ENCODE data around the gene NRXN3. TPM values are rescaled to one million over a fixed set of nuclear protein-coding genes. Genes with fewer than 3 reads are reported as not detected.

The NRXN3 gene
- polyA plus RNA-seq, 1 donor from 2014 or later, result 110 TPM

- Histone ChIP-seq H3K27ac (ENCODE audit: low read length) (no peak overlapping the region), H3K4me2 (ENCODE audit: low read length) (no peak overlapping the region), H2AFZ (ENCODE audit: low read depth, low read length) (no peak overlapping the region), H4K20me1 (ENCODE audit: insufficient read depth) (no peaks in the 10 kb centered on the region), H3K9me2 (ENCODE audit: insufficient read depth, low read length) (no peaks in the 10 kb centered on the region), H3K9me3 (ENCODE audit: low read length) (no peaks in the 10 kb centered on the region), H3K9ac (ENCODE audit: low read length) (no peak overlapping the region), H3K4me3 (ENCODE audit: low read length) (no peak overlapping the region), H3K36me3 (ENCODE audit: insufficient read depth, low read length) (no peaks in the 10 kb centered on the region), H3F3A (ENCODE audit: insufficient read depth, low read length, poor library complexity, severe bottlenecking) (no peaks in the 10 kb centered on the region), H3K79me2 (replicated peaks; ENCODE audit: insufficient read depth, low read length) (peaks cover 15% of the 10 kb centered on the region), H3K27me3 (ENCODE audit: insufficient read depth, low read depth, low read length) (no peaks in the 10 kb centered on the region)
- TF ChIP-seq SMC3 (conservative IDR thresholded peaks at IDR 0.05; ENCODE audit: poor library complexity) (no peak), RAD21 (conservative IDR thresholded peaks at IDR 0.05) (no peak), MXI1 (conservative IDR thresholded peaks at IDR 0.05; ENCODE audit: poor library complexity, severe bottlenecking) (no peak), CTCF (IDR thresholded peaks at IDR 0.05; ENCODE audit: poor library complexity, severe bottlenecking) (no peak), POLR2AphosphoS5 (IDR thresholded peaks at IDR 0.05) (no peak), EP300 (conservative IDR thresholded peaks at IDR 0.05; ENCODE audit: poor library complexity, severe bottlenecking) (no peak), TAF1 (IDR thresholded peaks at IDR 0.05; ENCODE audit: low read depth) (no peak), EZH2 (IDR thresholded peaks at IDR 0.05; ENCODE audit: borderline replicate concordance, insufficient read depth, low read length, poor library complexity, severe bottlenecking) (no peak), REST (IDR thresholded peaks at IDR 0.05; ENCODE audit: borderline replicate concordance) (no peak)
Observed at GRCh38 chr14:79379266-79379665, 1209.1 kb downstream of the NRXN3 start.

GRCh38 chr14:79383031-79383430 is 1212.9 kb downstream of the NRXN3 start:
- Histone ChIP-seq H3F3A (ENCODE audit: insufficient read depth, low read length, poor library complexity, severe bottlenecking) (no peaks in the 10 kb centered on the region), H3K9me3 (ENCODE audit: low read length) (no peaks in the 10 kb centered on the region), H2AFZ (ENCODE audit: low read depth, low read length) (no peak overlapping the region), H3K27ac (ENCODE audit: low read length) (no peak overlapping the region), H3K27me3 (ENCODE audit: insufficient read depth, low read depth, low read length) (no peaks in the 10 kb centered on the region), H3K79me2 (replicated peaks; ENCODE audit: insufficient read depth, low read length) (peaks cover 15% of the 10 kb centered on the region), H3K4me2 (ENCODE audit: low read length) (no peak overlapping the region), H3K4me3 (ENCODE audit: low read length) (no peak overlapping the region), H4K20me1 (ENCODE audit: insufficient read depth) (no peaks in the 10 kb centered on the region), H3K9me2 (ENCODE audit: insufficient read depth, low read length) (no peaks in the 10 kb centered on the region), H3K9ac (ENCODE audit: low read length) (no peak overlapping the region), H3K36me3 (ENCODE audit: insufficient read depth, low read length) (no peaks in the 10 kb centered on the region)
- no peak for TF ChIP-seq EZH2 (IDR thresholded peaks at IDR 0.05; ENCODE audit: borderline replicate concordance, insufficient read depth, low read length, poor library complexity, severe bottlenecking)

- H2AFZ ChIP-seq (ENCODE audit: low read depth, low read length), result no peak overlapping the region
Observed at GRCh38 chr14:79383475-79383874, 1213.3 kb downstream of the NRXN3 start.

More at GRCh38 chr14:79383475-79383874, 1213.3 kb downstream of the NRXN3 start:
- Histone ChIP-seq H3K27ac (ENCODE audit: low read length) (no peak overlapping the region), H3K9me2 (ENCODE audit: insufficient read depth, low read length) (no peaks in the 10 kb centered on the region), H3K9me3 (ENCODE audit: low read length) (no peaks in the 10 kb centered on the region), H3K27me3 (ENCODE audit: insufficient read depth, low read depth, low read length) (no peaks in the 10 kb centered on the region), H3K4me3 (ENCODE audit: low read length) (no peak overlapping the region), H3K9ac (ENCODE audit: low read length) (no peak overlapping the region), H3F3A (ENCODE audit: insufficient read depth, low read length, poor library complexity, severe bottlenecking) (no peaks in the 10 kb centered on the region), H3K4me2 (ENCODE audit: low read length) (no peak overlapping the region), H3K79me2 (replicated peaks; ENCODE audit: insufficient read depth, low read length) (peaks cover 14% of the 10 kb centered on the region), H4K20me1 (ENCODE audit: insufficient read depth) (no peaks in the 10 kb centered on the region), H3K36me3 (ENCODE audit: insufficient read depth, low read length) (no peaks in the 10 kb centered on the region)
- no peak for TF ChIP-seq EZH2 (IDR thresholded peaks at IDR 0.05; ENCODE audit: borderline replicate concordance, insufficient read depth, low read length, poor library complexity, severe bottlenecking)
- TF ChIP-seq TAF1 (IDR thresholded peaks at IDR 0.05; ENCODE audit: low read depth), result no peak
- TF ChIP-seq SMC3 (conservative IDR thresholded peaks at IDR 0.05; ENCODE audit: poor library complexity), result no peak
- TF ChIP-seq CTCF (IDR thresholded peaks at IDR 0.05; ENCODE audit: poor library complexity, severe bottlenecking), result no peak
- no peak for TF ChIP-seq REST (IDR thresholded peaks at IDR 0.05; ENCODE audit: borderline replicate concordance)
- TF ChIP-seq RAD21 (conservative IDR thresholded peaks at IDR 0.05), result no peak
- no peak for TF ChIP-seq POLR2AphosphoS5 (IDR thresholded peaks at IDR 0.05)
- no peak for TF ChIP-seq EP300 (conservative IDR thresholded peaks at IDR 0.05; ENCODE audit: poor library complexity, severe bottlenecking)
- TF ChIP-seq MXI1 (conservative IDR thresholded peaks at IDR 0.05; ENCODE audit: poor library complexity, severe bottlenecking), result no peak
